HCT116 (cell line): ENCODE measurements around the gene RBM23. TPM values are rescaled to one million over a fixed set of nuclear protein-coding genes. Genes with fewer than 3 reads are reported as not detected.

Source experiments
- ATAC-seq: fragments of 200-7000 bp; cut with Tn5 transposase; 2 replicates; pipeline ENCODE4 v1.9.1; 2020; ENCODE audit warnings: mild to moderate bottlenecking, moderate library complexity
- BruUV-seq: library from RNA; stranded (reverse); fragments of 400-500 nt; replicated peaks from 2 replicates; lab custom pipeline; 2021; lab: Mats Ljungman, UMichigan
- CTCF ChIA-PET: fragments of 300-600 bp; sonication (Branson Sonifier 250); formaldehyde crosslinking; loops from one replicate; lab custom pipeline; 2021; ENCODE audit warnings: antibody characterized with exemption; lab: Charles Lee
- POLR2A ChIA-PET: fragments of 300-600, 350-600 bp; sonication (Branson Sonifier 250); formaldehyde crosslinking; loops from one replicate; lab custom pipeline; 2021; ENCODE audit warnings: antibody characterized with exemption; lab: Charles Lee
- RAD21 ChIA-PET, 2 experiments: fragments of 300-600 bp; sonication (Branson Sonifier 250); formaldehyde crosslinking; loops; one replicate each; lab custom pipeline; 2023; ENCODE audit warnings: low total read pairs in 2 of 2; ENCODE audit not compliant: uncharacterized antibody in 2 of 2, unreplicated experiment in 2 of 2, low non-redundant PET in 1 of 2; lab: Charles Lee
- DNase-seq: peaks from one replicate; pipeline ENCODE4 v3.0.0-alpha.2; 2010; ENCODE audit warnings: low read depth, low spot score
- H2AFZ ChIP-seq: fragments of 200-600 bp; shearing (Covaris generic), sonication (generic); 2 replicates; pipeline ENCODE4 v1.6.1; 2017; ENCODE audit warnings: low read depth, mixed run types, mixed read lengths, antibody characterized with exemption, low read length; ENCODE audit not compliant: poor library complexity, severe bottlenecking
- H3K27ac ChIP-seq: 2 replicates; pipeline ENCODE4 v1.5.1; 2012; ENCODE audit warnings: low read depth, low read length
- H3K27me3 ChIP-seq: fragments of 200-600 bp; sonication (generic); 2 replicates; pipeline ENCODE4 v1.6.1; 2016; ENCODE audit warnings: mixed run types, low read length, mixed read lengths; ENCODE audit not compliant: insufficient read depth
- H3K36me3 ChIP-seq, 2 experiments: fragments of 200-500 bp in 1 of 2; fragments of 200-600 bp in 1 of 2; sonication (Bioruptor generic) in 1 of 2; sonication (generic) in 1 of 2; 2 replicates each; pipeline versions ENCODE4 v1.5.1 to v1.6.1; 2014 to 2016; ENCODE audit warnings: low read length in 2 of 2, inconsistent platforms in 1 of 2, mixed read lengths in 1 of 2, mixed run types in 1 of 2; ENCODE audit not compliant: insufficient read depth in 2 of 2, control insufficient read depth in 1 of 2
- H3K4me1 ChIP-seq, 2 experiments: fragments of 200-600 bp in 1 of 2; sonication (generic) in 1 of 2; 2 replicates each; pipeline versions ENCODE4 v1.5.1 to v1.6.1; 2012 to 2017; ENCODE audit warnings: low read length in 2 of 2, inconsistent platforms in 1 of 2, mild to moderate bottlenecking in 1 of 2, mixed read lengths in 1 of 2, mixed run types in 1 of 2, moderate library complexity in 1 of 2; ENCODE audit not compliant: insufficient read depth in 2 of 2, control insufficient read depth in 1 of 2
- H3K4me2 ChIP-seq: fragments of 200-600 bp; sonication (generic); 2 replicates; pipeline ENCODE4 v1.6.1; 2017; ENCODE audit warnings: mixed run types, low read length, mixed read lengths
- H3K4me3 ChIP-seq, 2 experiments: fragments of 200-600 bp in 1 of 2; sonication (generic) in 1 of 2; replicated peaks in 1 of 2; 2 replicates each; pipeline ENCODE4 v1.5.1; 2011 to 2016; ENCODE audit warnings: low read length in 2 of 2, control low read depth in 1 of 2, low read depth in 1 of 2, mild to moderate bottlenecking in 1 of 2, mixed read lengths in 1 of 2, mixed run types in 1 of 2
- H3K79me2 ChIP-seq: fragments of 200-600 bp; sonication (generic); 2 replicates; pipeline ENCODE4 v1.6.1; 2017; ENCODE audit warnings: mild to moderate bottlenecking, mixed run types, low read length, moderate library complexity, mixed read lengths; ENCODE audit not compliant: insufficient read depth
- H3K9ac ChIP-seq: fragments of 200-600 bp; sonication (generic); 2 replicates; pipeline ENCODE4 v1.6.1; 2016; ENCODE audit warnings: low read length, mixed read lengths
- H3K9me2 ChIP-seq: fragments of 200-600 bp; sonication (generic), shearing (Covaris generic); 2 replicates; pipeline ENCODE4 v1.6.1; 2017; ENCODE audit warnings: mixed run types, mild to moderate bottlenecking, moderate library complexity; ENCODE audit not compliant: insufficient read depth
- H3K9me3 ChIP-seq, 2 experiments: fragments of 200-500 bp in 1 of 2; fragments of 200-600 bp in 1 of 2; sonication (Bioruptor generic) in 1 of 2; sonication (generic) in 1 of 2; 2 replicates each; pipeline ENCODE4 v1.6.1; 2014 to 2017; ENCODE audit warnings: low read length in 2 of 2, mixed read lengths in 2 of 2, inconsistent platforms in 1 of 2, low read depth in 1 of 2, mild to moderate bottlenecking in 1 of 2, mixed run types in 1 of 2, moderate library complexity in 1 of 2; ENCODE audit not compliant: control insufficient read depth in 1 of 2, insufficient read depth in 1 of 2
- H4K20me1 ChIP-seq: fragments of 200-600 bp; sonication (generic), shearing (Covaris generic); 2 replicates; pipeline ENCODE4 v1.6.1; 2017; ENCODE audit warnings: mixed run types, mild to moderate bottlenecking, moderate library complexity; ENCODE audit not compliant: insufficient read depth
- ATF3 ChIP-seq: IDR thresholded peaks from 2 replicates; pipeline ENCODE4 v1.6.1; 2012
- ELF1 ChIP-seq: IDR thresholded peaks from 2 replicates; pipeline ENCODE4 v1.6.1; 2012; ENCODE audit warnings: low read depth, borderline replicate concordance
- EZH2 ChIP-seq: fragments of 200-600 bp; sonication (generic); IDR thresholded peaks from 2 replicates; pipeline ENCODE4 v1.6.1; 2017; ENCODE audit warnings: antibody characterized with exemption, mixed run types
- EZH2phosphoT487 ChIP-seq: fragments of 200-600 bp; IDR thresholded peaks from 2 replicates; pipeline ENCODE4 v1.6.1; 2018; ENCODE audit warnings: antibody characterized with exemption, borderline replicate concordance
- SP1 ChIP-seq: IDR thresholded peaks from 2 replicates; pipeline ENCODE4 v1.6.1; 2012; ENCODE audit warnings: low read depth
- TCF7L2 ChIP-seq: IDR thresholded peaks from 2 replicates; pipeline ENCODE4 v1.7.0; 2011; ENCODE audit warnings: borderline replicate concordance, inconsistent platforms; ENCODE audit not compliant: insufficient read depth, insufficient read length; ENCODE audit errors: extremely low read depth
- YY1 ChIP-seq: IDR thresholded peaks from 2 replicates; pipeline ENCODE4 v1.6.1; 2011; ENCODE audit warnings: low read length, low read depth, moderate library complexity, mild to moderate bottlenecking; ENCODE audit not compliant: insufficient replicate concordance; ENCODE audit errors: extremely low read depth
- ZFX ChIP-seq: fragments of 450-650 bp; IDR thresholded peaks from 2 replicates; pipeline ENCODE4 v1.6.1; 2017
- intact Hi-C: fragments of 100-400 bp; cut with micrococcal nuclease; formaldehyde crosslinking; loops from 2 replicates; pipeline ENCODE4 v1.10.0; 2022
- total RNA-seq: library from RNA; stranded (reverse); gene quantifications from one replicate; pipeline ENCODE4 v1.2.1, GENCODE V29; 2021; ENCODE audit not compliant: unreplicated experiment

RBM23 gene
- total RNA-seq, 1 experiment from 2014 or later: 67.2 TPM

- TF ChIP-seq ELF1 (no peak), TCF7L2 (peak; percentile 53), EZH2 (no peak), ATF3 (peak; percentile 95), ZFX (no peak)
Measured at GRCh38 chr14:22929104-22929960, 10.4 kb upstream of the RBM23 start, which contains the start of gene PRMT5 (continued).

- intact Hi-C loops: no loop called here
- Histone ChIP-seq H3K27me3 (no peaks in the 10 kb centered on the region), H3K79me2 (peaks cover 44% of the 10 kb centered on the region), H3K27ac (peak overlapping the region; percentile 83), H3K4me1 (peaks cover 31 to 61% of the 10 kb centered on the region in 2 experiments), H3K9me2 (no peaks in the 10 kb centered on the region), H3K9ac (peak overlapping the region; percentile 90), H4K20me1 (no peaks in the 10 kb centered on the region), H3K36me3 (peaks cover 25 to 35% of the 10 kb centered on the region in 2 experiments), H2AFZ (no peak overlapping the region), H3K4me2 (peak overlapping the region; percentile 87), H3K9me3 (no peaks in the 10 kb centered on the region), H3K4me3 (peak overlapping the region; percentile 75 to 96)
- DNase-seq: no peak
- ChIA-PET RAD21 (no interaction called here), CTCF (interaction anchor here (0.9 to 2.4 kb wide), 11 partner anchors 9 to 166 kb away, joined by 3 to 20 read pairs (median 10); partner anchors contain the start of genes ACIN1, C14orf119, CDH24 and RBM23), POLR2A (interaction anchor here (1.0 to 3.8 kb wide), 4 partner anchors 10 to 78 kb away, joined by 3 to 29 read pairs (median 6); partner anchors contain the start of gene RBM23)
- BruUV-seq: TSS peak; percentile 68
- ATAC-seq: no peak
- TF ChIP-seq SP1 (no peak), EZH2phosphoT487 (no peak), YY1 (no peak)
Measured at GRCh38 chr14:22928237-22929103, 9.5 kb upstream of the RBM23 start.
